Cardiac muscle cell (in vitro differentiated cells and primary cell): ENCODE data around the gene CELF2. TPM values are rescaled to one million over a fixed set of nuclear protein-coding genes. Genes with fewer than 3 reads are reported as not detected.

ENCODE experiments used
- DNase-seq, 2 donors: peaks; one replicate each; pipeline versions ENCODE4 v3.0.0 to v3.0.0-alpha.2; 2010 to 2017; ENCODE audit warnings: low read depth in 1 of 2, low spot score in 1 of 2
- H3K27ac ChIP-seq: fragments of 200-600 bp; sonication (generic); 2 replicates; pipeline ENCODE4 v1.5.1; 2016
- H3K27me3 ChIP-seq: fragments of 200-600 bp; sonication (generic); 2 replicates; pipeline ENCODE4 v1.6.0; 2016; ENCODE audit warnings: control low read depth
- H3K36me3 ChIP-seq: fragments of 200-600 bp; sonication (generic); 2 replicates; pipeline ENCODE4 v1.5.1; 2016; ENCODE audit warnings: control low read depth
- H3K4me1 ChIP-seq: fragments of 200-600 bp; sonication (generic); 2 replicates; pipeline ENCODE4 v1.8.1; 2017; ENCODE audit warnings: low read depth, mild to moderate bottlenecking, mixed run types
- H3K4me3 ChIP-seq: fragments of 200-600 bp; sonication (generic); 2 replicates; pipeline ENCODE4 v1.5.1; 2016; ENCODE audit warnings: mild to moderate bottlenecking
- H3K9me3 ChIP-seq: fragments of 200-600 bp; sonication (generic); 2 replicates; pipeline ENCODE4 v1.5.1; 2017; ENCODE audit warnings: low read depth, mild to moderate bottlenecking, control low read depth
- polyA plus RNA-seq: library from polyadenylated mRNA; unstranded; fragments of >200 nt; fragmentation: Nextera tagmentation; extraction: Ambion mirVana; gene quantifications from 2 replicates; pipeline ENCODE4 v1.2.1, GENCODE V29; 2016
- total RNA-seq: library from RNA; depleted of rRNA; stranded (reverse); fragments of >200 nt; gene quantifications from 2 replicates; pipeline ENCODE4 v1.2.3, GENCODE V29; 2016
- TF ChIP-seq, protein P1 (sequence below): IDR thresholded peaks from 2 replicates; pipeline ENCODE4 v1.5.1; 2012; ENCODE audit warnings: low read depth, mild to moderate bottlenecking, low read length

The CELF2 gene
- total and polyA plus RNA-seq, 2 experiments from 2014 or later = 66.9 to 82.7 TPM

DNA sequence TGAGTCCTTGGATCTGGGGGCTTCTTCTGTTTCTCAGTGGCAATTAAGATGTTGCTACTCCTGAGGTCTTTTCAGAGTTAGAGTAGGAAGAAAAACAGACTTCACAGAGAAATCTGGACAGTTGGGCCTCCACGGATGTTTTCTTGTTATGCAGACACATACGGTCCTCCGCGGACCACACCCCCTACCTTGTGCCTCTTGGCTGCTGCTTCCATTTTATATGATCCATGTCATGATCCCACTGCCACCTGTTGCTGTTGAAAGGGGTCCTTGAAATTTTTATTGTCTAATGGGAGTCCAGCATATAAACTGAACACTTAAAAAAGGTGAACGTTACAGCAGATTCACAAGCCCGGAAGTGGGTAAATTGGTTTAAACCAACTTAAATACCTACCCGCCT, 8.3 kb downstream of the CELF2 start:
- TF ChIP-seq, protein P1, sequence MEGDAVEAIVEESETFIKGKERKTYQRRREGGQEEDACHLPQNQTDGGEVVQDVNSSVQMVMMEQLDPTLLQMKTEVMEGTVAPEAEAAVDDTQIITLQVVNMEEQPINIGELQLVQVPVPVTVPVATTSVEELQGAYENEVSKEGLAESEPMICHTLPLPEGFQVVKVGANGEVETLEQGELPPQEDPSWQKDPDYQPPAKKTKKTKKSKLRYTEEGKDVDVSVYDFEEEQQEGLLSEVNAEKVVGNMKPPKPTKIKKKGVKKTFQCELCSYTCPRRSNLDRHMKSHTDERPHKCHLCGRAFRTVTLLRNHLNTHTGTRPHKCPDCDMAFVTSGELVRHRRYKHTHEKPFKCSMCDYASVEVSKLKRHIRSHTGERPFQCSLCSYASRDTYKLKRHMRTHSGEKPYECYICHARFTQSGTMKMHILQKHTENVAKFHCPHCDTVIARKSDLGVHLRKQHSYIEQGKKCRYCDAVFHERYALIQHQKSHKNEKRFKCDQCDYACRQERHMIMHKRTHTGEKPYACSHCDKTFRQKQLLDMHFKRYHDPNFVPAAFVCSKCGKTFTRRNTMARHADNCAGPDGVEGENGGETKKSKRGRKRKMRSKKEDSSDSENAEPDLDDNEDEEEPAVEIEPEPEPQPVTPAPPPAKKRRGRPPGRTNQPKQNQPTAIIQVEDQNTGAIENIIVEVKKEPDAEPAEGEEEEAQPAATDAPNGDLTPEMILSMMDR = no peak
- H3K4me3 ChIP-seq = no peak overlapping the region
- H3K27me3 ChIP-seq = no peaks in the 10 kb centered on the region
- H3K4me1 ChIP-seq = peaks cover 48% of the 10 kb centered on the region
- peak overlapping the region; percentile 54 for H3K27ac ChIP-seq
- no peaks in the 10 kb centered on the region for H3K9me3 ChIP-seq
- H3K36me3 ChIP-seq = no peaks in the 10 kb centered on the region
- DNase-seq = no peak

DNA sequence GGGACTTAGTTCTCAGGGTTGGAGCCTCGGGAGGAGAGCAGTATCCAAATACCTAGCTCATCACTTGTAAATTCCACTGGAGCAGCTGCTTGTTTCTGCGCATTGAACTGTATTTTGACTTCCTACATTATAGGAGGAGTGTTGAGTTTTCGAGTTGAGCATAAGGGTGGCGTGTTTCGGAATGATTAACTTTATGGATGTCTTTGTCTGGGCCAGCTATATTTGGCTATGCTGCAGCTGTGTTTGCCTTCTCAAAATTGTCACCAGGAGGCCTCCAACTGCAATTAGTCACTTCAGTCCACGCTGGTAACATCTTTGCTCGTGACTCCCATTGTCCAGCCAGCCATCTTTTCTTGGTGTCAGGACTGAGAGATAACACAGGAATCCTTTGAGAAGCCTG, 9.1 kb downstream of the CELF2 start:
- Histone ChIP-seq H3K36me3 (no peaks in the 10 kb centered on the region), H3K27me3 (no peaks in the 10 kb centered on the region), H3K27ac (peak overlapping the region; percentile 54), H3K4me1 (peaks cover 40% of the 10 kb centered on the region), H3K4me3 (no peak overlapping the region), H3K9me3 (no peaks in the 10 kb centered on the region)
- TF ChIP-seq, protein P1 = no peak
- no peak for DNase-seq

DNA sequence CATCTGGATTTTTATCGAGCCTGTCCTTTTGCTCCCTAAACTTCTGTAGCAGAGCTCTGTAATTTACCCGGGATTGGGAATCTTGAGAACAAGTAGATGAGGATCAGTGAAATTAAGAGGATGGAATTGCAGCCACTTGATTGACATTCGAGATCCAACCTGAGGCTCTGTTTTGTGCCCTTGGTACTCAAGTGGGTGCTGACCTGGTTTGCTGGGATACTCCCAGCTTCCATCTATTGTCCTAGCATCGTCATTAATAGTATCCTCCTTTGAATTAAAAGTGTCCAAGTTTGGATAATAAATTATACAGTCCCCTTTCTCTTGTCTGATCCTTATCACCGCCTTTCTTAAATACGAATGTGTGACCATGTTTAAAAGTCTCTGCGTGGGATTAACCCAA, 17.1 kb downstream of the CELF2 start:
- Histone ChIP-seq H3K27ac (no peak overlapping the region), H3K27me3 (no peaks in the 10 kb centered on the region), H3K4me1 (peaks cover 27% of the 10 kb centered on the region), H3K36me3 (no peaks in the 10 kb centered on the region), H3K9me3 (no peaks in the 10 kb centered on the region), H3K4me3 (no peak overlapping the region)
- TF ChIP-seq, protein P1 = no peak
- DNase-seq = no peak

DNA sequence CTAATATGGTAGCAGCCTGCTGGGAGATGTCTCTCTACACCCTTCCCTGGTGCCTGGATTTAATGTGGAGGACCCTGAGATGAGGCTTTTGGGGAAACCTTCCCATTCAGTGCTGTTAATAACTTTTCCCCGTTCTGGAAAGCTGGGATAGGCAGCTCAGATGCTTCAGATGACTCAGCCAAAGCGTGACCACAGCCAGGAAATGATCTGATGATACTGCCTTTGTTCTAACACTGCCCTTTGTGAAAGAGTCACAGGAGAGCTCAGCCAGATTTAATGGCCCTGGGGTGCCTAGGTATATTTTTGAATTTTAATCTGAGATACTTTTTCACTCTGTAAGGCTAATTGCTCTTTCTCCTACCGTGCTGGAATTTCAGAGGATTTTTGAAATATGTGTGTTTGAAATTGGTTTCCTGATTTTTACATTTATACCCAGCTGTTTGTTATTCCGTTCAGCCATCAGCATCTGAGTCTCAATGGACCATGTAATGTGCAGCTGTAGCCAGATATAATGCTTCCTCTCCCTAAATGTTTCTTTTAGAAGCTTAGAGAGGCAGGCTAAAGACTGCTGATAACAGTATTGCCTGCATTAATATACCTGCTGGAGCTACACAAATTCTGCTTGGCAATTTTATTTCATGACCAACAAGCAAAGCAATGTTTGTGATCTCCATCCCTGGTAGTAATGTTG, 17.8 kb downstream of the CELF2 start:
- H3K27ac ChIP-seq = peak overlapping the region; percentile 47
- H3K9me3 ChIP-seq = no peaks in the 10 kb centered on the region
- H3K27me3 ChIP-seq = no peaks in the 10 kb centered on the region
- DNase-seq = peak in 1 of 2 donors; percentile 78
- no peak overlapping the region for H3K4me3 ChIP-seq
- TF ChIP-seq, protein P1 = no peak
- H3K36me3 ChIP-seq = no peaks in the 10 kb centered on the region
- peaks cover 26% of the 10 kb centered on the region for H3K4me1 ChIP-seq

DNA sequence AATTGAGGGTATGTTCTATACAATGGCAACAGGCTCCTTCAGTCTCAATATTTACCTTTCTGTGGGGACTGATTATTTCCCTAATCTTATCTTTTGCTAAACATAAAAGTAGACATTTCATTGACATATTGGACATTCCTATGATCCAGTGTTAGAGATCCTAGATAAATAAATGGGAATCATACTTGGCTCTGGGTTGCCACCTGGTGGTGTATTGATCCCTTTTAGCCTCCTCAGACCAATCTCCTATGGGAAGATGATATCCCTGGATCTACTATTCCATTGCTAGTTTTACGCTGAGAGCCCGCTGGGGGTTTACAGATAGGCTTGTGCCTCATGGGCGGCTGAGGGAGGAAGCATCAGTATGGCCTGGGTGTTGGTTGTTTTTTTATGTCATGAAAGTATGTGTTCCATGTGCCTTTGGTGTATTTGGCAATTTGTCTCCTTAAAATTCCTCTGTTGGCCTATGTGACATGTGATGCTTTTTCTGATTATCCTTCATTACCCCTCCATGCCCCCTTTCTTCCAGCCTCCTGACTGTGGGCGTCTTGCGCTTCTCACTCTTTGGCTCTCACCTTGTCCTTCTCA, 18.8 kb downstream of the CELF2 start:
- TF ChIP-seq, protein P1 = peak; percentile 64
- peaks cover 26% of the 10 kb centered on the region for H3K4me1 ChIP-seq
- no peaks in the 10 kb centered on the region for H3K27me3 ChIP-seq
- no peak overlapping the region for H3K4me3 ChIP-seq
- no peaks in the 10 kb centered on the region for H3K9me3 ChIP-seq
- H3K27ac ChIP-seq = no peak overlapping the region
- DNase-seq = peak; percentile 50 to 70
- H3K36me3 ChIP-seq = no peaks in the 10 kb centered on the region
